ENCODE measurements around the gene CDR2.

DNA sequence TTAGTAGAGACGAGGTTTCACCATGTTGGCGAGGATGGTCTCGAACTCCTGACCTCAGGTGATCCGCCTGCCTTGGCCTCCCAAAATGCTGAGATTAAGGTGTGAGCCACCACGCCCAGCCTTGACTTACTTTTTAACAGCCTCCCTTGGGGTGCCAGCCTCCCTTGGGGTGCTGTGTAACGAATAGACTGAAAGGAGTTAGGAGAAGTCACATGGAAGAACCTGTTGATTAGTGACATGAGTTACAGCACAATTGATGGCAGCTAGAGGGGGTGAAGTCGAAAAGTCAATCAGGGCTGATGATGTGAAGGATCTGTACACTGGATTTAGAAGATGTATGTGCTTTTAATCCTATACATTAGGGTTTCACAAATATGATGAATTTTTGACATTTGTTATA lies 39.4 kb upstream of the CDR2 start:
- TF ChIP-seq, protein P1, sequence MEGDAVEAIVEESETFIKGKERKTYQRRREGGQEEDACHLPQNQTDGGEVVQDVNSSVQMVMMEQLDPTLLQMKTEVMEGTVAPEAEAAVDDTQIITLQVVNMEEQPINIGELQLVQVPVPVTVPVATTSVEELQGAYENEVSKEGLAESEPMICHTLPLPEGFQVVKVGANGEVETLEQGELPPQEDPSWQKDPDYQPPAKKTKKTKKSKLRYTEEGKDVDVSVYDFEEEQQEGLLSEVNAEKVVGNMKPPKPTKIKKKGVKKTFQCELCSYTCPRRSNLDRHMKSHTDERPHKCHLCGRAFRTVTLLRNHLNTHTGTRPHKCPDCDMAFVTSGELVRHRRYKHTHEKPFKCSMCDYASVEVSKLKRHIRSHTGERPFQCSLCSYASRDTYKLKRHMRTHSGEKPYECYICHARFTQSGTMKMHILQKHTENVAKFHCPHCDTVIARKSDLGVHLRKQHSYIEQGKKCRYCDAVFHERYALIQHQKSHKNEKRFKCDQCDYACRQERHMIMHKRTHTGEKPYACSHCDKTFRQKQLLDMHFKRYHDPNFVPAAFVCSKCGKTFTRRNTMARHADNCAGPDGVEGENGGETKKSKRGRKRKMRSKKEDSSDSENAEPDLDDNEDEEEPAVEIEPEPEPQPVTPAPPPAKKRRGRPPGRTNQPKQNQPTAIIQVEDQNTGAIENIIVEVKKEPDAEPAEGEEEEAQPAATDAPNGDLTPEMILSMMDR (IDR thresholded peaks at IDR 0.05; ENCODE audit: insufficient read depth, low read depth, low read length): no peak
- TF ChIP-seq EZH2 (IDR thresholded peaks at IDR 0.05; ENCODE audit: insufficient read depth, low read length): no peak

Data from astrocyte (in vitro differentiated cells and primary cell).